BLaER1 (cell line): ENCODE measurements around the gene TOR4A.

ENCODE experiments used
- H3K27ac ChIP-seq: shearing (Covaris generic); formaldehyde crosslinking; 2 replicates; pipeline ENCODE4 v1.8.1; 2022
- H3K27me3 ChIP-seq: shearing (Covaris generic); formaldehyde crosslinking; 2 replicates; pipeline ENCODE4 v1.8.1; 2022
- H3K36me3 ChIP-seq: shearing (Covaris generic); formaldehyde crosslinking; 2 replicates; pipeline ENCODE4 v1.8.1; 2022
- H3K4me1 ChIP-seq: shearing (Covaris generic); formaldehyde crosslinking; 2 replicates; pipeline ENCODE4 v1.8.1; 2022
- H3K4me2 ChIP-seq: shearing (Covaris generic); formaldehyde crosslinking; 2 replicates; pipeline ENCODE4 v1.8.1; 2022
- H3K4me3 ChIP-seq: shearing (Covaris generic); formaldehyde crosslinking; 2 replicates; pipeline ENCODE4 v1.8.1; 2022
- H3K9ac ChIP-seq: shearing (Covaris generic); formaldehyde crosslinking; 2 replicates; pipeline ENCODE4 v1.8.1; 2022
- H3K9me3 ChIP-seq: shearing (Covaris generic); formaldehyde crosslinking; 2 replicates; pipeline ENCODE4 v1.8.1; 2022
- H4K20me1 ChIP-seq: shearing (Covaris generic); formaldehyde crosslinking; 2 replicates; pipeline ENCODE4 v1.8.1; 2022
- Cebpa-rat ChIP-seq: shearing (Covaris generic); IDR thresholded peaks from 2 replicates; pipeline ENCODE4 v1.8.1; 2022

The TOR4A gene

DNA sequence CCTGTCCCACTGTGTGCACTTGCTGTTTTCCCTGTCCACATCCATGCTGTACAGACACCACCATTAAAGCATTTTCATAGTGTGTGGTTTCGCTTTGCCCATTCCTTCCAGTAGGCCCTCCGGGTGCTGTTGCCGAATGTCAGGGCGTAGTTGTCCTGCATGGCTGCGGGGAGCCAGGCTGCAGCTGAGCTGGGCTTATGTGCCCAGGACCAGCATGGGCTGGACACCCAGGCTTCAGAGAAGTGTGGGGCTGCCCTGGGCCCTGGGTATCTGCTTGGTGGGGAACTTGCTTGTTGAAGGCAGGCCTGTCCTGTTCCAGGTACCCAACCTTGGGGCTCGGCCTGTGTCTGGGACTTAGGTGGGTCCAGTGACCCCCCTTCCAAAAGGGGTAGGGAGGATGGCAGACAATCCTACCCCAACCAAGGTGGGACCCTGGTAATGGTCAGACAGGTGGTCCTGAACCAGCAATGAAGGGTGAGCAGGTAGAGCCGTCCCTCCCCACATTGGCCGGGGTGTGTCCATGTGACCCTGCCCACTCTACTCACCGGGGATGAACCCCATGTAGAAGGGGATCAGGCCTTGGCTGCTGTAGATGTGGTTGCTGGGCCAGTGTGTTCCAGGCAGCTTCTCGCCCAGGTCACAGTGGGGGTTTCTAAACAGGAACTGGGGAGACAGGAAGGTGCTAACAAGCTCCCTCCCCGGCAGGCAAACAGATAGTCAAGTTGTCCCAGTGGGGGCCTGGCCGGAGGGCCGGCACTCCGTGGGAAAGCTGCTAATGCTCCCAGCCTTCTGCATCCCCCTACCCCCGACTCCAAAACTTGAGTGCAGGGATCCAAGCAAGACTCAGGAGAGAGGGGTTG is 33.7 kb upstream of the TOR4A start:
- Histone ChIP-seq H3K27ac (no peak overlapping the region), H4K20me1 (peaks cover 47% of the 10 kb centered on the region), H3K9me3 (no peaks in the 10 kb centered on the region), H3K4me1 (peaks cover 74% of the 10 kb centered on the region), H3K27me3 (no peaks in the 10 kb centered on the region), H3K4me3 (no peak overlapping the region; the same call in 1 of the 2 replicates), H3K9ac (peak overlapping the region; percentile 38; the same call in 1 of the 2 replicates), H3K4me2 (peak overlapping the region; percentile 99), H3K36me3 (peaks cover 28% of the 10 kb centered on the region)
- no peak for TF ChIP-seq Cebpa-rat

DNA sequence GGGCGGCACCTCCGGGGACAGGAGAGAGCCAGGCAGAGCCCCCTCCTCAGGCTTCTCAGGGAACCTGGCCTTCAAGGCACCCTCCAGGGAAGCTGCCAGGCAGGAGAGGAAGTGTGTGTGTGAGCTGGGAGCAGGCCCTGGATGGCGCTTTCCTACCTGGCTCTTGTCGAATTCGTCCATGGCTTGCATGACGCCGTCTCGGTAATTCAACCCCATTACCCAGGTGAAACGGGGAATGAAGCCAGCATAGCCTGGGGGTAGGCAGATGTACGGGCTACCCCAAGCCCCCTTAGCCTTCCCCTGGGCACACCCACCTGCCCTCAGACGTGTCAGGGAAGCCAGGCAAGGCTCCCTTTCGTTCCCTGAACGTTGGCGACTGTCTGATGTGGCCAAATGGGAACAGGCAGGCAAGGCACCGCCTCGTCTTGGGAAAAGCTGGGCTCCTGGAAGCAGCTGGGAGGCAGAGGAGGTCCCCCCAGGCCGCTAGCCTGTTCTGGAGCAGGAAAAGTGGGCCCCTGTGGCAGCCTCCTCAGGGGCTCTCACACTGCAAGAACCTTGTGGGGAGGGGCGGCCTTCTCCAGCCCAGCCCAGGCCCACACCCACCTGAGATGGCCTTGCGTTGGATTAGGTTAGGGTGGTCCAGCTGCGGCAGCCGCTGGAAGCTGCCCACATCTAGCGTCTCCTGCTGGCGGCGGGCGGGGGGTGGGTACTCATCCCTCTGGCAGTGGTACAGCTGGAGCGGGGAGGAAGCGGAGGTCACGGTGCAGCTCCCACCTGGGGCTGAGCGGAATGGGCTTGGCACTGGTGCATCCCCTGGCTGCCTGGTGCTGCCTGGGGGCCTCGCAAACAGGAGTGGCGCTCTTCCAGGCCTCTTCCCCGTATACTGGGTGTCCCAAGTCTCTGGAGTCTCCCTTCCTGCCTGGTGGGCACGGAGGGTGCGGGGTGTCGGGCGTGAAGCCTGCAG is 32.8 kb upstream of the TOR4A start:
- Histone ChIP-seq H3K4me1 (peaks cover 65% of the 10 kb centered on the region), H3K27ac (peak overlapping the region; percentile 27; the same call in 1 of the 2 replicates), H3K4me2 (peak overlapping the region; percentile 99), H3K4me3 (no peak overlapping the region), H3K9ac (peak overlapping the region; percentile 38), H3K36me3 (peaks cover 28% of the 10 kb centered on the region), H3K9me3 (no peaks in the 10 kb centered on the region), H4K20me1 (peaks cover 47% of the 10 kb centered on the region), H3K27me3 (no peaks in the 10 kb centered on the region)
- TF ChIP-seq Cebpa-rat = no peak

DNA sequence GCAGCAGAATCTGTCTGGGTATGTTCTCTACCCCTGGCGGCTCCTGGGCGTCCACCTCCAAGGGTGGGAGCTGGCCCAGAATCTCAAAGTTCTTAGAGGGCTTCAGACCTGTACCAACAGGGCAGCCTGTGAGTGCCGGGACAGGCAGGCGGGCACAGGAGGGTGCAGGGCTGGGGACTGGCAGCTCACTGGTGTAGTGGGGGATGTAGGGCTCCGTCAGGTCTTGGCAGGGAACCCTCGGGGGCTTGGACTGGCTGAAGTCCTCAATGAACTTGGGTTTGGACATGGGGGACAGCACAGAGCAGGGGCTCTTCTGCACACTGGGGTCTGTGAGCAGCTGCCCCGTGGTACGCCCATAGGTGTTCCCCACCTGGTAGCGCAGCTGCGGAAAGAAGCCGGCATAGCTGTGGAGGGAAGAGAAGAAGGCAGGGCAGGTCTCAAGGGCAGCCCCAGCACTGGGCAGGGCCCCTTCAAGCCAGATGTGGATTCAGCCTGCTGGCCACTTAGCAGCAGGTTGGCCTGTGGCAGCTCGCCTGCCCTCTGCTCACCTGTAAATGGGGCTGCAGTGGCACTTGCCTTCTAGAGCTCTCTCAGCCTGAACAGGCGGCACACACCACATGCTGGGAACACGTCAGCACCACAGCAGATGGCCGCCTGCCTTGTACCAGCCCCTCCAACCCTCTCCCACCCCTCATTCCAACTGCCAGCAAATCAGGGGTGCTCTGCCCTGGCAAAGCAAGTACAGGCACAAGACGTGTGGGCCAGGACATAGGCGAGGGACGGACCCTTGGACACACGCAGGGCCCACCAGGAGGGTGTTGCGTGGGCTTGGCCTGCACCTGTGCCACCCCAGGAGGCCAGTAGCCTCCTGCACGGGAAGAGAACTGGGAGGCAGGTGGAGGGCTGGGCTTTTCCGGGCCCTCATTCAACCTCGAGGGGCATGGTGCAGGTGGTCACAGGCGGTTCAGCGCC is 31.8 kb upstream of the TOR4A start:
- TF ChIP-seq Cebpa-rat = no peak
- no peaks in the 10 kb centered on the region for H3K9me3 ChIP-seq
- peak overlapping the region; percentile 38; the same call in 1 of the 2 replicates for H3K9ac ChIP-seq
- H3K27me3 ChIP-seq = no peaks in the 10 kb centered on the region
- H3K27ac ChIP-seq = 0 out of 2 replicates have a peak overlapping the region, but pooled peaks have one; percentile 6
- peaks cover 47% of the 10 kb centered on the region for H4K20me1 ChIP-seq
- peaks cover 67% of the 10 kb centered on the region for H3K4me1 ChIP-seq
- H3K36me3 ChIP-seq = peaks cover 28% of the 10 kb centered on the region
- H3K4me2 ChIP-seq = peak overlapping the region; percentile 99
- H3K4me3 ChIP-seq = no peak overlapping the region

DNA sequence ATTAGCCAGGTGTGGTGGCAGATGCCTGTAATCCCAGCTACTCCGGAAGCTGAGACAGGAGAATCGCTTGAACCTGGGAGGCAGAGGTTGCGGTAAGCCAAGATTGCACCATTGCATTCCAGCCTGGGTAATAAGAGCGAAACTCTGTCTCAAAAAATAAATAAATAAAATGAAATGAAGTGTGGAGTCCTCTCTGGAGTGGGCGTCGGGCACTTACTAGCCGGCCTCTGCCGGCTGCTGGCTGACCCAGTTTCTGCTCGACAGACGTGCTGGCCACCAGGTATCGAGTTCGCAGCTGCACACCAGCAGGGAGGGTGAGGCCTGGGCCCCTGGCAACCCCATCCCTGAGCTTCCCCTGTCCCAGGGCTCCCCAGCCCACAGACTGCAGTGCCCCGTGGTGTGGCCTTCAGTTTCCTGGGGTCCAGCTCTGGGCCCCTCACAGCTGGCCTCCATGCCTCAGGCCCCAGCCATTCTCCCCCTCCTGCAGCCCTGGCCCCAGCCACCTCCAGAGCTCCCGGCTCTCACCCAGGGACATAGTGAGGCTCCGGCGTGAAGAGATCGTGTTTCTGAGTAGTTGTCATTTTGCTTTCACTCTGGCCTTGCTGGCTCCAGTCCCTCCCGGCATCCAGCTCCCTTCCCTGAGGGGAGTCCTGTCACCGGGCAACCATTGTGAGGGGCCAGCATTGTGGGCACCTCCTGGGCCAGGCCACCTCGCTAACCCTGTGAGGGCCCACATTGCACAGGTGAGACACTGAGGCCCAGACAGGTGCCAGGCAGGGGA is 30.2 kb upstream of the TOR4A start:
- no peaks in the 10 kb centered on the region for H3K9me3 ChIP-seq
- peaks cover 38% of the 10 kb centered on the region for H4K20me1 ChIP-seq
- peaks cover 21% of the 10 kb centered on the region for H3K36me3 ChIP-seq
- no peak overlapping the region for H3K27ac ChIP-seq
- no peak for TF ChIP-seq Cebpa-rat
- H3K9ac ChIP-seq = no peak overlapping the region
- H3K4me3 ChIP-seq = no peak overlapping the region
- 0 out of 2 replicates have a peak overlapping the region, but pooled peaks have one; percentile 99 for H3K4me2 ChIP-seq
- no peaks in the 10 kb centered on the region for H3K27me3 ChIP-seq
- H3K4me1 ChIP-seq = peaks cover 67% of the 10 kb centered on the region

DNA sequence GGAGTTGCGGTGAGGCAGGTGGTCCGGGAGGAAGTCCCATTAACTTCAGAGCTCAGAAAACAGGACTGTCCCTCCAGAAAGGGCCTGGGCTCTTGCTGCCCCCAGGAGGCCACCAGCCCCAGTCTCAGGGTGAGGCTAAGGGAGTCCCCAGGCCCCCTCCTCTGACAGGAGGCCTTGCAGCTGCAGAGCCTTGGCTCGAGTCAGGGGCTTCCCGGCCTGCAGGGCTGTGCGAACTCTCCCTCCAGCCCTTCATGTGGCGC is 29.7 kb upstream of the TOR4A start:
- no peaks in the 10 kb centered on the region for H3K27me3 ChIP-seq
- peaks cover 66% of the 10 kb centered on the region for H3K4me1 ChIP-seq
- no peak overlapping the region for H3K4me3 ChIP-seq
- no peak for TF ChIP-seq Cebpa-rat
- H3K36me3 ChIP-seq = peaks cover 15% of the 10 kb centered on the region
- peaks cover 33% of the 10 kb centered on the region for H4K20me1 ChIP-seq
- no peak overlapping the region for H3K27ac ChIP-seq
- H3K9me3 ChIP-seq = no peaks in the 10 kb centered on the region
- 0 out of 2 replicates have a peak overlapping the region, but pooled peaks have one; percentile 8 for H3K4me2 ChIP-seq
- no peak overlapping the region for H3K9ac ChIP-seq

DNA sequence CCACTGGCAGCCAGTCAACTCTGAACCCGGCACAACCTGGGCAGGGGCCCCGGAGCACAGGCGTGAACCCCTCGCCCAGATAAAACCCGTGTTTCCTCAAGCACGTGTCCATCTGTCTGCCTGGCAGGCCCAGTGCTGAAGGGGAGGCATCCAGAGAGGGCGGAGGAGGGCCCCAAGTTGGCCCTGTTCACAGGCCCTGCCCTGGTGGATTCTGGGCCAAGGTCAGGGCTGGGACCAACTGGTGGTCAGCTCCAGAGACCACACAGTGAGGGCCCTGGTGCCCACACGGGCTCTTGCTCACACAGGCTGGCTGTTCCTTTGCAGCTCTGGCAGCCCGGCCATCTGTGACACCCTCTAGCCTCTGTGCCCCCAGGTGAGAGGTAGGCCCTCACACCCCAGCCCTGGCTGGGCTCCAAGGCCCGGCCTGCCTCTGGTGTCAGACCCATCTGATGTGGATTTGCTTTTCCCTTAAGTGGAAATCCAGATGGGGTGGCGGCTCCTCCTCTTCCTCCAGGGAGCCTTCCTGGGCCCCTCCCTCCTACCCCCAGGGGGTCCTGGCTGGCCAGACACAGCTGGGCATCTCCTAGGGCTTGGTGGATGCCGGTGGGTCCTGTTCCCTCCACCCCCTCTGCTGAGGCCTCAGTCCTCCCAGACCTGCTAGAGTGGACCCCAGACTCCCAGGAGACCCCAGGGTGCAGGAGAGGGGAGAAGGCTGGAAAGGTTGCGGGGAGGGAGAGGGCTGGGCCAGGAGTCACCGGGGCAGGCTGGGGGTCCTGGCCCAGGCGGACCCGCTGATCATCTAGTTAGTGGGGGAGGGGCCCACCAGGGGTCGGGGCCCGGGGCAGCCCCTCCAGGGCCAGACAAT is 27.0 kb upstream of the TOR4A start:
- H3K36me3 ChIP-seq = no peaks in the 10 kb centered on the region

DNA sequence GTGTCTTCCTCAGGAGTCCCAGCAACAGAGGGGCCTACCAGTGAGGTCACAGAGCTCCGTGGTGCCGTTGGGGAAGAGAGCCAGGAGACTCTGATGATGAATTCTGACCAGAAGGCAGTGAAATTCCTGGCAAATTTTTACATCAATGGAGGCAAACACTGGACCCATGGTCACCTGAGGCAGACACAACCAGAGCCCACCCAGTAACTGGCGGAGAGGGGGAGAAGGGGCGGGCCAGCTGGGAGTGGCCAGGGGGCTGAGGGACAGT is 26.4 kb upstream of the TOR4A start, which contains the start of gene STPG3:
Gene STPG3 (plus strand): TSS at position 93 of the 268 bp plus-strand sequence. CDS start 1 bp downstream, at position 94.
- Histone ChIP-seq H3K27ac (peak within 1 kb of the TSS; percentile 16; the same call in 1 of the 2 replicates), H3K4me2 (peak within 1 kb of the TSS; percentile 23; the same call in 1 of the 2 replicates), H3K9me3 (no peaks in the 10 kb centered on the region), H3K4me1 (peaks cover 54% of the 10 kb centered on the region), H4K20me1 (peaks cover 8% of the 10 kb centered on the region), H3K4me3 (no peak within 1 kb of the TSS), H3K9ac (no peak within 1 kb of the TSS), H3K36me3 (peaks cover 1% of the 10 kb centered on the region; the same call in 1 of the 2 replicates), H3K27me3 (no peaks in the 10 kb centered on the region)
- no peak for TF ChIP-seq Cebpa-rat

More for the DNA sequence above, 27.0 kb upstream of the TOR4A start:
- no peaks in the 10 kb centered on the region for H3K9me3 ChIP-seq
- no peak overlapping the region for H3K9ac ChIP-seq
- peaks cover 56% of the 10 kb centered on the region for H3K4me1 ChIP-seq
- no peaks in the 10 kb centered on the region for H3K27me3 ChIP-seq
- no peak overlapping the region for H3K4me3 ChIP-seq
- peak overlapping the region; percentile 23; the same call in 1 of the 2 replicates for H3K4me2 ChIP-seq
- 0 out of 2 replicates have a peak overlapping the region, but pooled peaks have one; percentile 16 for H3K27ac ChIP-seq
- H4K20me1 ChIP-seq = peaks cover 7% of the 10 kb centered on the region
- TF ChIP-seq Cebpa-rat = no peak
